HG03097 (cell line): ENCODE data around the gene LY6G6C.

ENCODE experiments used
- ATAC-seq: cut with Tn5 transposase; IDR thresholded peaks from one replicate; pipeline ENCODE4 v1.9.1; 2021; ENCODE audit not compliant: unreplicated experiment, low FRiP score

LY6G6C gene

GRCh38 chr6:31687321-31687720, 34.2 kb downstream of the LY6G6C start:
- ATAC-seq: no peak

GRCh38 chr6:31686483-31686882, 35.1 kb downstream of the LY6G6C start:
- ATAC-seq: no peak

- no peak for ATAC-seq
Observed at GRCh38 chr6:31683591-31683990, 38.0 kb downstream of the LY6G6C start.

- no peak for ATAC-seq
Observed at GRCh38 chr6:31681135-31681671, 40.3 kb downstream of the LY6G6C start.

- ATAC-seq: no peak
Observed at GRCh38 chr6:31680226-31681134, 41.1 kb downstream of the LY6G6C start, which contains the start of gene LY6G5C. TSS of gene LY6G5C (minus strand) at chr6:31681067. CDS start at chr6:31680373, 694 bp downstream.

- no peak for ATAC-seq
Observed at GRCh38 chr6:31677955-31678354, 43.6 kb downstream of the LY6G6C start.

GRCh38 chr6:31676904-31677303, 44.6 kb downstream of the LY6G6C start:
- ATAC-seq: no peak

- ATAC-seq: no peak
Observed at GRCh38 chr6:31676322-31676903, 45.1 kb downstream of the LY6G6C start.

GRCh38 chr6:31669676-31670075, 51.9 kb downstream of the LY6G6C start, which contains the start of gene LY6G5B:
TSS of gene LY6G5B (plus strand) at chr6:31669976. CDS start at chr6:31670951, 975 bp downstream.
- no peak for ATAC-seq
